Activated gamma-delta T cell treated with Interleukin-2 at 50 U/mL for 16 hours (primary cell): ENCODE data around the gene HSPA12A.

ENCODE experiments used
- DNase-seq: peaks from one replicate; pipeline ENCODE4 v3.0.0-alpha.2; 2020

The HSPA12A gene

GRCh38 chr10:116667484-116667883 lies 74.9 kb downstream of the HSPA12A start:
- no peak for DNase-seq

DNA sequence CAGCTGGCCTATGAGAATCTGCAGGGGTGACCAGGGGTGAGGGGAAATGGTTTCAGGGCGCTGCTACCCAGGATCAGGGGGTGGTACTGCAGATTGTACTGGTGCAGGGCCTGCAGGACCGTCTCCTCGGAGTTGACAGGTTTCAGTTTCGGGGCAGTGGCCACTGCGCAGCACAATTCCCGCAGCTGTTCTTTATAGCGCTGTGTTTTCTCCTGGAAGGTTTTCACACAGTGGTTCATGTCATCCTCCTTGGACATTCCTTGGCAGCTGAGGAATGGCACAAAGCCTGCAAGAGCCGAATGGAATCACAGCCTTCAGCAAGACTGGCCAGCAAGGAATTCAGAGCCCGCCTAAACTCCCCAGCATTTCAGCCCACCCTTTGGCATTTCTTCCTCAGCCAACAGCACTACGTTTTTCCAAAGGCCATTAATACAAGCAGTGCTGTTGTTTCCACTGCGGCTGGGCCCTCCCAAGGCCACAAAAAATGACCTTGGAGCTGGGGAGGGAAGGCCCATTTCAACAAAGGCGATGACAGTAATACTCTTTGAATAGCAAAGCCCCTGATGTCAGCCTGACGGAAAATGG lies 76.7 kb downstream of the HSPA12A start:
- no peak for DNase-seq

DNA sequence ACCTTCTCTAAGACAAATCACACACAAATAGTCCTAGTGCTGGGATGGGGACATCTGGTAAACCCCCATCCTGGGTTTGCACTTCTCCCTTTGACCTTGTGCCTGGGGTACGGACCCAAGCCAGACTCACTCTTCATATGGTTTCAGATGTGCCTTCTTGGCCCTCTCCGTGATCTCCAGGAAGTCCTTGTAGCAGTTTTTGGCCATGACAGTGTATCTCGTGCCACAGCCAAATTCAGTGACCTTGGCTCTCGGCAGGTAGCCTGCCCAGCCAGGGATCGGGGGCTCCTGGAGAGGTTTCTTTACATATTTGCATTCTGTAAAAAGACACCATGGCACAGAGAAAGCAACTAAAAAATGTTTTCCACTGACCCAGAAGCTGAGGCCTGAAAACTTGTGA lies 77.7 kb downstream of the HSPA12A start:
- DNase-seq: no peak

DNA sequence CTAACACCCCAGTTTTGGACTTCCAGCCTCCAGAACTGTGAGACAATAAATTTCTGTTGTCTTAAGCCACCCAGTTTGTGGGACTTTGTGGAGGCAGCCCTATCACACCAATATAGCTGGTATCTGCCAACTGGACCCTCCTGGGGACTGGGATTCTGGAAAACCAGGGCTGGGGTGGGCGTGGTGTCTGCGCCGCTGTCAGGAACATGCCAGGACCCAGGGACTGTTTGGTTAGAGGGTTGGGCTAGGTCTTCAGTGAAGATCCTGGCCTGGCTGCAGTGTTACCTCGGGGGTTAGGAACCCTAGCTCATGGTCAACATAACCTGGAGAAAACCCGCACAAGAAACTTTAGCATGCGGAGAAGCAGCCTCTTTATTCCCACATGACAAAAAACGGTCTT lies 79.0 kb downstream of the HSPA12A start:
- no peak for DNase-seq

- no peak for DNase-seq
Observed at GRCh38 chr10:116660860-116661259, 81.5 kb downstream of the HSPA12A start.

DNA sequence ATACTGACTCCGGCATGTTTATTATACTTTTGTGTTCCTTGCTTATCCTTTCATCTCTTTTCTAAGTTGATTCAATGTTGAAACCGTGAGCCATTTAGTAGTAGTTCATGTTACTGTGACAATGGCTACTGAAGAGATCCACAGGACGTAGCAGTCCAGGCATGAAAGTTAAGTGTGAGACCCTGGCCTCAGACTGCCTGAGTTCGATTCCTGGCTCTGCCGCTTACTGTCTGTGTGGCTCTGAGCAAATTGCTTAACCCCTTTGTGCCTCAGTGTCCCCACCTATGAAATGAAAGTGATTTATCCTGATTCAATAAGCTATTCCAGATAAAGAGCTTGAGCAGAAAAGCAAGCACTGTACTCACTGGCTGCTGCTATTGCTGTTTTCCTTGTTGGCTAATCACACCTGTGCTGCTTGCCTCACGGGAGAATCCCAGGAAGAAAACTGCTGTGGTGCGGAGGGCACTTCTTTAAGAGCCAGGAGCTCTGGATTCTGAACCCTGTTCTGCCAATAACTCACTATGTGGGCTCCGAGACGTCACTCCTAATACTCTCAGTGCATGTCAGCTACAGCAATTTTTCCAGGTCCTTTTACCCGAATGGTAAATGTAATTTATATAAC lies 83.2 kb downstream of the HSPA12A start:
- no peak for DNase-seq

DNA sequence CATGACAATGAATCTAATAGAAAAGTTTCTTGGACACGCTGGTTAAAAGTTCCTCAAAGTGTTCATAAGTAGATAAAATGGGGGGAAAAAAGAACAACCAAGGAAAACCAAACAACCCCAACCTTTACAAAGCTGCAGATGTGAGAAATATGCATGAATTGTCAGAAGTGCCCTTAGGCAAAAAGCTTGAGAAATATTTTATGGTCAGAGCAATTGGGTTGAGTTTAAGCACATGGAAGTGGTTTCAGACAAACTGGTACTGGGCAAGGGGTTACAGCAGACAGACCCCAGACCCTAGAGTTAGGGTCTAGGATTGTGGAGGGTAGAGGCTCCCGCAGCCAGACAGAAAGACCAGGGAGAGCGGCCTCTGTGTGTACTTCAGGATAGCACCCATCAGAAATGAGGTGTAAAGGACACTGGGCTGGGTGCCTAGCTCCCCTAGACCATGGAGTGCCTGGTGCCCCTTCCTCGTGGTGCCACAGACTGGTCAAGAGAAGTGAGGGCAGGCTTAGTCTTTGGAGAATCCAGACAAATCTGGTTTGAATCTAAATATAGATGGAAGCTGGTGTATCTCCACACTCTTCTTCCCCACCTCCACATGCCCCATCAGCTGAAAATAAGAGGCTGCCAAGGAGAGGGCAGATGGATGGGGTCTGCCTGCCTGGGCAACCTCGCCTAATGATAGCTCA lies 84.4 kb downstream of the HSPA12A start:
- no peak for DNase-seq

- no peak for DNase-seq
Observed at GRCh38 chr10:116656044-116656443, 86.3 kb downstream of the HSPA12A start.

- no peak for DNase-seq
Observed at GRCh38 chr10:116655568-116655967, 86.8 kb downstream of the HSPA12A start.

- no peak for DNase-seq
Observed at GRCh38 chr10:116654816-116655215, 87.5 kb downstream of the HSPA12A start.

DNA sequence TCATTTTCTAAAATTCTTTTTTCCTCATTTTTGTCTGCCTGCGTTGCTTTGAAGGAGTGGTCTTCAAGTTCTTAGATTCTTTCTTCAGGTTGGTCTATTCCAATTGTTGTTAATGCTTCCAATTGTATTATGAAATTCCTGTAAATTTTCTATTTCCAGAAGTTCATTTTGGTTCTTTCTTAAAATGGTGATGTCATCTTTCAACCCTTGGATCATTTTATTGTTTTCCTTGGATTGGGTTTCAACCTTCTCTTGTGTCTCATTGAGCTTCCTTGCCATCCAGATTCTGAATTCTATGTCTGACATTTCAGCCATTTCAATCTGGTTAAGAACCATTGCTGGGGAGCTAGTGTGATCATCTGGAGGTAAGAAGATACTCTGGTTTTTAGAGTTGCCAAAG lies 88.5 kb downstream of the HSPA12A start:
- DNase-seq: no peak

- no peak for DNase-seq
Observed at GRCh38 chr10:116648903-116649302, 93.5 kb downstream of the HSPA12A start.

DNA sequence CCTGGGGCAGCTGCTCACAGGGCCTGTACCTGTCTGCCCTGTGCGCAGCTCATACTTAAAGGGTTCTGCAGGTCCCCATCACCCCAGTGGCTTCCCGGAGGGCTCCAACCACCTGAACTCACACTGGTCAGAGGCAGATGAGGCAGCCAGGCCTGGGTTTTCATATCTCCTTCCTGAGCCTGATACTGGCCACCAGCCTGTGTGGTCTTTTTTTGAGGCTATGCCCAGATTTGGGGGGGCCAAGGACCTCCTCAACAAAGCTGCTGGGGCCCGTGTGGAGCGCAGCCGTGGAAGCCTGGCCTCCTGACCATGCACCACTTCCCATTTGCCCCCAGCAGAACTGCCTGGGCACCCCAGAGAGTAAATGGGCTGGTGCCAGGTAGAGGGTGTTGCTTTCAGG lies 95.9 kb downstream of the HSPA12A start:
- no peak for DNase-seq

DNA sequence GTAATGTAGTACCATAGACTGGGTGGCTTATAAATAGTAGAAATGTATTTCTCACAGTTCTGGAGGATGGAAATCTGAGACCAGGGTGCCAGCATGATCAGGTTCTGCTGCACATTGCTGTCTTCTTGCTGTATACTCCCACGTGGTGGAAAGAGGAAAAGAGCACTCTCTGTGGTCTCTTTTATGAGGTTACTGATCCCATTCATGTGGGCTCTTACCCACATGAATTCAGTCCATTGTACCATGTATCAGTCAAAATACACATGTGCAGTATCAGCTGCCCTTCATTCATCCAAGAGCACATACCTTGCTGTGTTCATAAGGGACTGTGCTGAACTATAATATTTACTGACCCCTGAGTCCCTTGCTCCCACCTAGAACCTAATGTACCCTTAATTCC lies 104.5 kb downstream of the HSPA12A start:
- no peak for DNase-seq

DNA sequence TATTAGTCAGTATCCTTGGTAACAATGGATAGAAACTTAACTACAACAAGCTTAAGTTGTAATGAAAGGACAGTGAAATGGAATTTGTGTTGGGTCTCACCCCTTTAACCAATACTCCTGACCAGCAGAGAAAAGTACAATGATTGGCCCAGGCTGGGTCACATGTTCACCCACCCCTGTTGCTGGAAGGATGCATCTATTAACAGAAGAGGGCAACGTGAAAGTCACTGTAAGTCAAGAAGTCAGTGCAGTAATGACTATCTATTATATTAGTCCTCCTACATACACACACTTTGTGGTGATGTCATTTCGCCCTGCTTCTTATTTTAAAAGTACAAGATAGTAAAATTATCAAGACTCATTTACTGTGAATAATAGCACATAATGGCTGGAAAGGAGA lies 105.4 kb downstream of the HSPA12A start:
- DNase-seq: no peak

DNA sequence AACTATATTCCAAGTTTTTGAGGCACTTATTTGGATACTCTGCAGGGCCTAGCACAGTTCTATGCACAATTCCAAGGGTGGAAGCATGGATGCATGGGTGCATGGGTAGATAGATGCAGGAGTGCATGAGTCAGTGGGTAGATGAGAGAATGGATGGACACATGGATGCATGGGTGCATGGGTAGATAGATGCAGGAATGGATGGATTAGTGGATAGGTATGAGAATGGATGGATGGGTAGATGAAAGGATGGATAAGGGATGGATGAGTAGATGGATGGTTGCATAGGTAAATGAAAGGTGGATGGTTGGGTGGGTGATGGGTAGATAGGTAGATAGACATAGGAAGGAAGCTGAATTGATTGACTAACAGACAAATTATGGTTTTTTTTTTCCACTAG lies 106.0 kb downstream of the HSPA12A start:
- DNase-seq: no peak

- no peak for DNase-seq
Observed at GRCh38 chr10:116634126-116634975, 108.0 kb downstream of the HSPA12A start.

DNA sequence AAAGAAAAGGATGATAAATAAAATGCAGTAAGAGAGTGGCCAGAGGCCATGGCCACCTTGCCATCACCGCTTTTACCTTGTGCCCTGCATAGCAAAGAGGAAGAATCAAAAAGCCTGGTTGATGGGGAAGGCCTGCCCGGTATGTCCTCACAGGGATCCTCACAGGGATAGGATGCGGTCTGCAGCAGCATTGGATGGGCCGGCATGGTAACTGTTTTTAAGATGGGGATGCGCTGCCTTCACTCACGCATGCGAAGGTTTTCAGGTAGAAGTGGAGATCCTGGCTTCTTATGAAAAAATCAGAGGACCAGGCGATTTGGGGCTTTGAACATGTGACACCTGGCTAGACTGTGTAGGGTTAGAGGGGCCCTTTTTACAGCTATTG lies 109.2 kb downstream of the HSPA12A start:
- DNase-seq: no peak

DNA sequence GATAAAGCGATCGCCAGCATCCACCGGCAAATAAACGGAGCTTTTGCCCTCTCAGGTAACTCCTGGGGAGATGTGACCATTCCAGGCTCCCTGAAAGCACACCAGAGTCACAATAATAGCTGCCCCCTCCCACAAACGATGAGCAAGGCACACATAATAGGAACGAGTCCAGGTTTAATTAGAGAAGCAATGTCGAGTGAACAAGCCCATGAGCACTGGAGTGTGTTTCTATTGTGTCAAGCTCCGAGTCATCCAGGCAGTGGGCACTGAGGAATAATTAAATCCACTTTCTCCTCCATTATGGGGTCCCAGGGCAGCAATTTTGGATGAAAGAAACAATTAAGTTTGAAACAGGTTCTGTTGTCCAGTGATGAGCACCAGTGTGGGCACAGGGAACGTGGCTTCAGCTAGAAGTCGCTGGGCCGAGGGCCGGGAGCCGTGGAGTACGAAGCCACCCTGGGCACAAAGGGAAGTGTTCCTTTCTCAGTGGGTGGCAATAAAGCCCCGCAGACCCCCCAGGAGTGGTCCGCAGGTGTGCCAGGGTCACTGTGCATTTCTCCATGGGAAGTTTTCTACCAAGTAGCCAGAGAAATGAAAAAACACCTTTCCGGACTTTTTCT lies 109.7 kb downstream of the HSPA12A start:
- no peak for DNase-seq

- no peak for DNase-seq
Observed at GRCh38 chr10:116631871-116632295, 110.5 kb downstream of the HSPA12A start.

DNA sequence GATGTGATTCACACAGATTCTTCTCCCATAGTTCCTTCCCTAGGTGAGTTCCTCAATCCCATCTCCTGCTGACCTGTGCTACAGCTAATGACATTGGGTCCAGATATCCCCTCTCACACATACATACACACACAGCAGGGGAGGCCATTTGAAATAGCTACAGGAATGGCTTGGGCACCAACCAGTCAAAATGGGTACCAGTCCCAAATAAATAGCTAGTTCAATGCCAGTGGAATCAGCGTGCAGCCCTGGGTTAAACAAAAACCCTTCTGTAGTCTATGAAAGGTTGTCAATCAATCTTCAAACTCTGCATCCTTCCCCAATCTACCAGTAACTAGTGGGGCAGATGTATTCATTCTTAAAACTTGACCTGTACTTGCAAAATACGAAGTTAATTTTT lies 112.3 kb downstream of the HSPA12A start:
- DNase-seq: no peak

DNA sequence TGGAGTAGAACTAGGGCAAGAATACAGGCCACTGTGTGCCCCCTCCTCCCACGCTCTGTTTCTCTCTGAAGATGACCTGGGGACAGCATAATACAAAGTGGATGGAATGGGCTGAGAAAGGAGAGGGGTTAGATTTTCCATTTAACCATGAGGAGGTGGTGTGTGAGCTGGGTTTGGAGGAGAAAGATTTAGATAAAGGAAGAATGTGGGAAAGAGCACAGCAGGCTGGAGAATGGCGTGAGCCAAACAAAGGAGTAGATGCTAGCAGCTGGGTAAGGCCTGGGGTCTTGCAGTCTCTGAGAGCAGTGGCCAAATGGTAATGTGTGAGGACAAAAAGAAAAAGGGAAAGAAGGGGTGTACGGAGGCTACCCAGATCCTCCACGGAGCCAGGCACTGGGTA lies 113.0 kb downstream of the HSPA12A start:
- no peak for DNase-seq

DNA sequence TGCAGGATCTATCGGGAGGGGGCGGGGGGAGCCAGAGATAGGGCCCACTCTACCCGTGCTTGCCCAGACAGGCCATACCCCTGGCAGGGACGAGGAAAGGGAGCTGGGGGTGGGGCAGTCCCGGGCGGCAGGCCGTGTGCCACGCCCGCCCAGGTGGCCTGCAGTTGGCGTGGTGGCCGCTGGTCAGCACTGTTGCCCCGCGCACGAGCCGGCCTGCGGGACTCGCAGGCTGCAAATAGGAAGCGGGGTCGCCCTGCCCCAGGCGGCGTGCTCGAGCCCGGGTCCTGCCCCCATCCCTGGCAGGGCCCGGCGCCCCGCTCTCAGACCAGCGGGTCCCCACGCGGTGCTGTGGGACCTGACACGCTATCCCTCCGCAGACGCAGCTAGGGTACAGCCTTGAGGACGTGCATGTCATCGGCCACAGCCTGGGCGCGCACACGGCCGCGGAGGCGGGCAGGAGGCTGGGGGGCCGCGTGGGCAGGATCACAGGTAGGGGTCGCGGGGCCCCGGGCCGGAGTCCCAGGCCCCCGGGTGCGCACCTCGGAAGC lies 114.9 kb downstream of the HSPA12A start:
- no peak for DNase-seq
